ENCODE measurements around the gene KIF26A.

- TF ChIP-seq CTCF (IDR thresholded peaks at IDR 0.05; ENCODE audit: low read depth, low read length) (no peak), EZH2phosphoT487 (IDR thresholded peaks at IDR 0.05; ENCODE audit: low read depth) (no peak)
Measured at GRCh38 chr14:104147346-104148125, 9.1 kb downstream of the KIF26A start.

Measured in OCI-LY3 (cell line).